PC-9 (cell line): Measurements from ENCODE around the gene TTC28.

Experiments used
- CTCF ChIP-seq: fragments of 200-600 bp; sonication (generic); conservative IDR thresholded peaks from 2 replicates; pipeline ENCODE4 v1.6.1; 2017; ENCODE audit warnings: mixed run types, antibody characterized with exemption, mild to moderate bottlenecking, moderate library complexity
- EZH2 ChIP-seq: fragments of 200-600 bp; sonication (generic); IDR thresholded peaks from 2 replicates; pipeline ENCODE4 v1.8.0; 2017; ENCODE audit warnings: antibody characterized with exemption, low read depth

GRCh38 chr22:28473258-28473657, 206.4 kb downstream of the TTC28 start:
- TF ChIP-seq CTCF (no peak), EZH2 (no peak)
